Activated CD8-positive, alpha-beta memory T cell treated with anti-CD3 and anti-CD28 coated beads for 1 hour (primary cell): ENCODE data around the gene LRIG1.

Source experiments
- DNase-seq, 2 donors: peaks; one replicate each; pipeline ENCODE4 v3.0.0-alpha.2; 2020; ENCODE audit warnings: low read depth in 1 of 2; ENCODE audit errors: extremely low read depth in 1 of 2

Gene LRIG1

GRCh38 chr3:66444146-66444644, 56.6 kb downstream of the LRIG1 start:
- DNase-seq: no peak

GRCh38 chr3:66443118-66443803, 57.6 kb downstream of the LRIG1 start:
- DNase-seq: no peak

- no peak for DNase-seq
These were observed 58.3 kb downstream of the LRIG1 start for GRCh38 chr3:66442254-66443117.

GRCh38 chr3:66441692-66442091, 59.1 kb downstream of the LRIG1 start:
- DNase-seq: no peak

GRCh38 chr3:66441129-66441528, 59.7 kb downstream of the LRIG1 start:
- DNase-seq: no peak

- DNase-seq: no peak
These were observed 61.0 kb downstream of the LRIG1 start for GRCh38 chr3:66439666-66440344.

- no peak for DNase-seq
These were observed 62.8 kb downstream of the LRIG1 start for GRCh38 chr3:66438046-66438445.

GRCh38 chr3:66437341-66437929, 63.4 kb downstream of the LRIG1 start:
- no peak for DNase-seq

- DNase-seq: no peak
These were observed 64.8 kb downstream of the LRIG1 start for GRCh38 chr3:66435989-66436388.

- DNase-seq: no peak
These were observed 66.1 kb downstream of the LRIG1 start for GRCh38 chr3:66434726-66435125.

GRCh38 chr3:66433522-66433782, 67.4 kb downstream of the LRIG1 start:
- DNase-seq: no peak

GRCh38 chr3:66432767-66433521, 67.9 kb downstream of the LRIG1 start:
- no peak for DNase-seq

GRCh38 chr3:66432041-66432766, 68.6 kb downstream of the LRIG1 start:
- no peak for DNase-seq

GRCh38 chr3:66431494-66431893, 69.3 kb downstream of the LRIG1 start:
- no peak for DNase-seq

GRCh38 chr3:66430876-66431275, 69.9 kb downstream of the LRIG1 start:
- no peak for DNase-seq

- DNase-seq: no peak
These were observed 72.1 kb downstream of the LRIG1 start for GRCh38 chr3:66428733-66429132.

- DNase-seq: no peak
These were observed 72.8 kb downstream of the LRIG1 start for GRCh38 chr3:66427951-66428474.

- DNase-seq: no peak
These were observed 73.5 kb downstream of the LRIG1 start for GRCh38 chr3:66427352-66427751.

GRCh38 chr3:66426135-66426534, 74.7 kb downstream of the LRIG1 start:
- no peak for DNase-seq
